HEK293 (cell line): ENCODE data around the gene GLT6D1.

Experiments used
- CTCF ChIP-seq: fragments of 450-650 bp; formaldehyde crosslinking; IDR thresholded peaks from 2 replicates; pipeline ENCODE4 v1.5.1; 2016; ENCODE audit warnings: missing biosample characterization, missing genetic modification characterization
- ZNF121 ChIP-seq: fragments of 450-650 bp; formaldehyde crosslinking; IDR thresholded peaks from 2 replicates; pipeline ENCODE4 v1.5.1; 2016; ENCODE audit warnings: missing biosample characterization, missing genetic modification characterization
- ZNF24 ChIP-seq: fragments of 450-650 bp; formaldehyde crosslinking; IDR thresholded peaks from 2 replicates; pipeline ENCODE4 v1.5.1; 2016; ENCODE audit warnings: missing biosample characterization, missing genetic modification characterization

GRCh38 chr9:135624282-135624681, 15.1 kb downstream of the GLT6D1 start:
- TF ChIP-seq ZNF24 (no peak), ZNF121 (tag by site-specific recombination) (no peak), CTCF (tag by site-specific recombination) (no peak)
